Uterus (tissue), 4 donors: ENCODE data around the gene ST6GALNAC2. TPM values are rescaled to one million over a fixed set of nuclear protein-coding genes. Genes with fewer than 3 reads are reported as not detected.

ENCODE experiments used
- DNase-seq, 2 donors: peaks; one replicate each; pipeline ENCODE4 v3.0.0-alpha.2; 2019 to 2020
- H3K27ac ChIP-seq, 2 donors: fragments of 200-600 bp; sonication (generic); 1 replicate in 1 of 2; 2 replicates in 1 of 2; pipeline ENCODE4 v1.5.1; 2016 to 2018
- H3K27me3 ChIP-seq, 2 donors: fragments of 200-600 bp; sonication (generic); one replicate each; pipeline ENCODE4 v1.5.1; 2018 to 2019; ENCODE audit warnings: control low read depth in 1 of 2
- H3K36me3 ChIP-seq, 2 donors: fragments of 200-600 bp; sonication (generic); one replicate each; pipeline ENCODE4 v1.5.1; 2019; ENCODE audit warnings: control low read depth in 1 of 2
- H3K4me1 ChIP-seq, 2 donors: fragments of 200-600 bp; sonication (generic); one replicate each; pipeline ENCODE4 v1.5.1; 2018 to 2019; ENCODE audit warnings: control low read depth in 1 of 2
- H3K4me3 ChIP-seq, 2 donors: fragments of 200-600 bp; sonication (generic); 1 replicate in 1 of 2; 2 replicates in 1 of 2; pipeline ENCODE4 v1.5.1; 2018 to 2019; ENCODE audit warnings: mild to moderate bottlenecking in 1 of 2
- H3K9me3 ChIP-seq, 2 donors: fragments of 200-600 bp; sonication (generic); one replicate each; pipeline ENCODE4 v1.5.1; 2019; ENCODE audit warnings: control low read depth in 1 of 2
- POLR2A ChIP-seq, 2 donors: fragments of 450-650 bp; IDR thresholded peaks; one replicate each; pipeline ENCODE4 v1.6.1; 2016; ENCODE audit warnings: antibody characterized with exemption in 2 of 2, mild to moderate bottlenecking in 1 of 2, moderate library complexity in 1 of 2
- intact Hi-C: fragments of 100-400 bp; cut with DNase I; formaldehyde crosslinking; loops from one replicate; pipeline ENCODE4 v1.15.1; 2023; ENCODE audit warnings: low total_unique reads
- total RNA-seq, 4 donors: library from RNA; depleted of rRNA in 3 of 4; stranded (reverse); fragments of >200 nt in 3 of 4; gene quantifications; one replicate each; pipeline versions ENCODE4 v1.1.0 to v1.2.4, GENCODE V29; 2014 to 2023
- TF ChIP-seq, protein P1 (sequence below), 4 experiments: fragments of 200-600 bp in 2 of 4; fragments of 450-650 bp in 2 of 4; sonication (generic) in 2 of 4; IDR thresholded peaks; one replicate each; pipeline ENCODE4 v1.5.1; 2016 to 2019; ENCODE audit warnings: antibody characterized with exemption in 4 of 4, mild to moderate bottlenecking in 2 of 4, moderate library complexity in 1 of 4
- donor health status: DM: yes; HTN: yes; CAD: no.

ST6GALNAC2 gene
- total RNA-seq, 4 donors from 2014 or later = 0.59 to 9.5 (median 5.3) TPM; not detected in 1

DNA sequence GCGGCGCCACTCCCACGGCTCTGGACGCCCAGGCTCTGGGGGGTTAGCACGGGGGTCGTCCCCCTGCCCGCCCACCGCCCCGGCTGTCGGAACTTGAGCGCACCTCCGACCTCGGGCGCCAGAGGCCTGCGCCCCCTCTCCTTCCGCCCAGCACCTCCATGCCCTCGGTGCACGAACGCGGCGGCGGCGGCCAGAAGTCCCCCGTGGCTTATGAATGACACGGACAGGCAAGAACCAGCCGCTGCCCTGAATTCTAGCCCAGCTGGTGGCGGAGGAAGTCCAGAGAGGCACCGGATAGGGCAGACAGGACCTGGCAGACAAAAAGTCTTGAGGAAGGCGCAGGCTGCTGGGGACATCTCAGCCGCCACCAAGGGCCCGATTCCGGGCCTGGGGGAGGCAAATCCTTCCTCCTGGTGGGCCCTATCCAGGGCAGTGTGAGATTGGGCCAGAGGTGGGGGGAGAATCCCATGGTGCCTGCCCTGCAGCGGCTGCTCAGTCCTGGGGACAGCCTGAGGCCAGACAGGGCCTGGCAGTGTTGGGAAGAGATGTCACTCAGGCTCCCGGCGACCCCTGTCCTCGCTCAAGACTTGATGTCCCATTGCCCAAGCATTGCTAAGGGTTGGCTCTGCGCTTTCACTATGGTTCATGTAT is 47.3 kb downstream of the ST6GALNAC2 start:
- TF ChIP-seq, protein P1, sequence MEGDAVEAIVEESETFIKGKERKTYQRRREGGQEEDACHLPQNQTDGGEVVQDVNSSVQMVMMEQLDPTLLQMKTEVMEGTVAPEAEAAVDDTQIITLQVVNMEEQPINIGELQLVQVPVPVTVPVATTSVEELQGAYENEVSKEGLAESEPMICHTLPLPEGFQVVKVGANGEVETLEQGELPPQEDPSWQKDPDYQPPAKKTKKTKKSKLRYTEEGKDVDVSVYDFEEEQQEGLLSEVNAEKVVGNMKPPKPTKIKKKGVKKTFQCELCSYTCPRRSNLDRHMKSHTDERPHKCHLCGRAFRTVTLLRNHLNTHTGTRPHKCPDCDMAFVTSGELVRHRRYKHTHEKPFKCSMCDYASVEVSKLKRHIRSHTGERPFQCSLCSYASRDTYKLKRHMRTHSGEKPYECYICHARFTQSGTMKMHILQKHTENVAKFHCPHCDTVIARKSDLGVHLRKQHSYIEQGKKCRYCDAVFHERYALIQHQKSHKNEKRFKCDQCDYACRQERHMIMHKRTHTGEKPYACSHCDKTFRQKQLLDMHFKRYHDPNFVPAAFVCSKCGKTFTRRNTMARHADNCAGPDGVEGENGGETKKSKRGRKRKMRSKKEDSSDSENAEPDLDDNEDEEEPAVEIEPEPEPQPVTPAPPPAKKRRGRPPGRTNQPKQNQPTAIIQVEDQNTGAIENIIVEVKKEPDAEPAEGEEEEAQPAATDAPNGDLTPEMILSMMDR (IDR thresholded peaks at IDR 0.05) = no peak
- no peak for TF ChIP-seq POLR2A (IDR thresholded peaks at IDR 0.05)
- Histone ChIP-seq H3K27me3 (peaks cover 0 to 8% of the 10 kb centered on the region in 2 donors), H3K9me3 (no peaks in the 10 kb centered on the region), H3K27ac (peak overlapping the region; percentile 74 to 83), H3K36me3 (no peaks in the 10 kb centered on the region), H3K4me1 (peaks cover 0 to 9% of the 10 kb centered on the region in 2 donors), H3K4me3 (peak overlapping the region; percentile 24 to 40)
- intact Hi-C loops = no loop called here
- DNase-seq = peak in 1 of 2 donors; percentile 25

DNA sequence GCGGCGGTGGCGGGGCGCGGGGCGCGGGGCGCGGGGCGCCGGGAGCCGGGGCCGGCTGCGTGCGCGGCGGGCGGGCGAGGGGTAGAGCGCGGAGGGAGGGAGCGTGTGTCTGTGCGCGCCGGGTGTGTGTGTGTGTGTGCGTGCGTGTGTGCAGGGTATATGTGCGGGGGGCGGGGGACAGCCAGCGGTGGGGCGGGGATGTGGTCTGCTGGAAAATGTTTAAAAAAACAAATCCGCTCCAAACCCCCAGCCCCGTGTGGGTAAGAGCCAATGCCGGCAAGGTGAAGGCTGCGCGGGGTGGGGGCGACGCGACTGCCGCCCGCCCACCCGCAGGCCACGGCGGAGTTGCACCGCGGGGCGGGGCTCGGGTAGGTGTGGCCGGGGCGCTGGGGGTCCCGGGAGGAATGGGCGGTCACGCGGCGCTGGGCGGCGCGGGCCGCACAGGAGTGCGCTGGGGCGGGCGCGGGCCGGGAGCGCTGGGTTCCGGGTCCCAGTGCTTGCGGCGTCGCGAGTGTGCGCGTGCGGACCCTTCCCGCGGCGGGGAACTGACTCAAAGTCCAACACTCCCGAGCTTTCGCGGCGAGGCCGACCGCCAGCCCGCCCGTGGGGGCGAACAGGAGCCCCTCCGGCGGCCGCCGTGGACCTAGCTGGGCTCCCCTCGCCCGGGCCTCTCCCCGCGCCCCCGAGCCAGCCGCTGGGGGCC is 47.9 kb downstream of the ST6GALNAC2 start, which contains the start of gene CYGB:
Gene CYGB, minus strand, starts transcription at position 132 of the 703 bp plus-strand sequence. CDS start 167 bp downstream, outside the sequence.
- intact Hi-C loops = no loop called here
- Histone ChIP-seq H3K36me3 (no peaks in the 10 kb centered on the region), H3K27ac (peak within 1 kb of the TSS; percentile 74 to 83), H3K4me3 (peak within 1 kb of the TSS; percentile 24 to 40), H3K4me1 (peaks cover 0 to 9% of the 10 kb centered on the region in 2 donors), H3K27me3 (peaks cover 0 to 8% of the 10 kb centered on the region in 2 donors), H3K9me3 (no peaks in the 10 kb centered on the region)
- TF ChIP-seq, protein P1 (IDR thresholded peaks at IDR 0.05) = no peak
- TF ChIP-seq POLR2A (IDR thresholded peaks at IDR 0.05) = peak in 1 of 2 donors; percentile 49
- peak in 1 of 2 donors; percentile 53 for DNase-seq

DNA sequence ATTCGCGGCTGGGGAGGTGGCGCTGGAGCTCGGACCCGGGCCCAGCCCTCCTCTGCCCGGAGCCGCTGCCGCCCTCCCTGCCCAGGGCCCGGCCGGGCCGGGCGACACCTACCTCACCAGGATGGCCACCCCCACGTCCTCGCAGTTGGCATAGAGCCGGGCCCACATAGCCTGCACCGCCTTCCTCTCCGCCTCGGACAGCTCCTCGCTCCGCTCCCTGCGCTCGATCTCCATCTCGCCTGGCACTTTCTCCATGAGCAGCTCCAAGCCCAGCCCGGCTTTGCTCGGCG is 48.4 kb downstream of the ST6GALNAC2 start:
- H3K27ac ChIP-seq = peak overlapping the region; percentile 74 to 83
- no peaks in the 10 kb centered on the region for H3K36me3 ChIP-seq
- peaks cover 0 to 9% of the 10 kb centered on the region in 2 donors for H3K4me1 ChIP-seq
- intact Hi-C loops = no loop called here
- peak; percentile 54 to 60 for DNase-seq
- TF ChIP-seq, protein P1 (IDR thresholded peaks at IDR 0.05) = no peak
- no peak for TF ChIP-seq POLR2A (IDR thresholded peaks at IDR 0.05)
- peak overlapping the region; percentile 24 to 40 for H3K4me3 ChIP-seq
- no peaks in the 10 kb centered on the region for H3K9me3 ChIP-seq
- peaks cover 0 to 8% of the 10 kb centered on the region in 2 donors for H3K27me3 ChIP-seq

- no peaks in the 10 kb centered on the region for H3K9me3 ChIP-seq
- intact Hi-C loops = no loop called here
- no peak for DNase-seq
- TF ChIP-seq, protein P1 (IDR thresholded peaks at IDR 0.05) = no peak
- TF ChIP-seq POLR2A (IDR thresholded peaks at IDR 0.05) = no peak
- H3K4me1 ChIP-seq = peaks cover 0 to 9% of the 10 kb centered on the region in 2 donors
- peak overlapping the region; percentile 74 to 83 for H3K27ac ChIP-seq
- H3K36me3 ChIP-seq = no peaks in the 10 kb centered on the region
- peaks cover 0 to 8% of the 10 kb centered on the region in 2 donors for H3K27me3 ChIP-seq
- peak overlapping the region; percentile 24 to 40 for H3K4me3 ChIP-seq
Observed at GRCh38 chr17:76536511-76537287, 49.0 kb downstream of the ST6GALNAC2 start.
